Fibroblast of the conjunctiva (primary cell): ENCODE measurements around the gene KRT6A.
"Not testable (repeated sequence)": the region's sequence is repeated elsewhere in the genome, so short reads cannot be mapped to it uniquely, and the experiment has no call there.

Experiments
- DNase-seq: peaks from one replicate; pipeline ENCODE4 v3.0.0-alpha.2; 2010; ENCODE audit warnings: low read depth

The KRT6A gene

DNA sequence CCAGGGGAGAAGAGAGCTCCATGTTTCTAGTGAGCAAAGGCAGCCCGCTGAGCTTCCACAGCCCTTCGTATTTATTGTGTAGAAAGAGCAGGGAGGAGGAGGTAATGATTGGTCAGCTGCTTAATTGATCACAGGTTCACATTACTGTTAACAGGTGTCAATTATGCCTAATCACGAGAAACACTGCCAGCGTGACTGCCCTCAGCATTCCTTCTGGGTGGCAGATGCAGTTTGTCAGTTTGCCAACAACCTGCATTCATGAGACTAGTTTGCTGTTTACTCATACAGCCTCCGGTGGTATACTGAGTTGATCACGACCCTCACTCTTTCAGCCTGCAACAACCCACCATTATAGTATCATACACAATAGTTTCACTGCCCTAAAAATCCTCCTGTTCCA lies 7.5 kb upstream of the KRT6A start:
- DNase-seq: not testable (repeated sequence)

DNA sequence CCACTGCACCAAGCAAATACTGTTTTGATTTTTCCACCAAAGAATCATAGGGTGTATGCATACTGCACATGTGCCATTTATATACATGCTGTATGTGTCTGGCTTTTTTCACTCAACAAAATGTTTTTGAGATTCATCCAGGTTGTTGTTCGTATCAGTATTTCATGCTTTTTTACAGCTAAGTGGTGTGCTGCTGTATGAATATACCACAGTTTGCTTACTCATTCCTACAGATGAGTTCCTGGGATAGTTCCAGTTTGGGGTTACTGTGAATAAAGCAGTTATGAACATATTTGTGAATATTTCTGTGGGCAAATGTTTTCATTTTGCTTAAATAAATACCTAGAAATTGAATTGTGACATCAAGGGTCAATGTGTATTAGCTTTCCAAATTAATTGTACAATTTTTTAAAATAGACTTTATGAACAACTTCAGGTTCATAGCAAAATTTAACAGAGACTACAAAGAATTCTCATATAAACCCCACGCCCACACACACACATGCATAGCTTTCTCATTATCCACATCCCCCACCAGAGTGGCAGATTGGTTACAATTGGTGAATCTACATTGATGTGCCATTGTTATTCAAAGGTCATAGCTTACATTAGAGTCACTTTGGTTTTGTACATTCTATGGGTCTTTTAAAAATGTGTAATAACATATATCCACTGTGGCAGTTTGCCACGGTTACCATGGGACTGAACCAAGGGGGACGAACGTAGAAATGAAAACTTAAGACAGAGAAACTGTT lies 6.9 kb upstream of the KRT6A start:
- no peak for DNase-seq

- no peak for DNase-seq
Measured at GRCh38 chr12:52498946-52499345, 5.9 kb upstream of the KRT6A start.

GRCh38 chr12:52497975-52498374 lies 4.9 kb upstream of the KRT6A start:
- DNase-seq: no peak

DNA sequence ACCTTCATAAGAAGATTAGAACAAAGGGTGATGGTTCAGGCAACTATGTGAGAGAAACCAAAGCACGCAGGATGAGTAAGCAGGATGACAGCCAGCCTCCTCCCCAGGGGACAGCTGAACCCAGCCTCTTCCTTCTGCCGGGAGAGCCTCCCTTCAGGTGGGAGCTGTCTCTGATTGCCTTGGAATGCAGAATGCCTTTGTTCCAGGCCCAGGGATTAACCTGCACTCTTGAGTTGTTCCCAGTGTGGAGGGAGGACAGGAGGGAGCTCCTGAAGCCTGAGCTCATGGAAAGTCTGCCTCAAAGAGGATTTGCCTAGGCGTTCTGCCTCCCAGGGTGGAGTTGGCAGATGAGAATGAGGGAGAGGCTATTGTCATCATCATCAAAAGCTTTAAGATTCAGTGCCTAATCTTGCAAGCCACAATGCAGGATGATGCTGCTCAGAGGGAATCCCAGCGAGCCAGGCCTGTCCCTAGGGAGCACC lies 3.6 kb upstream of the KRT6A start:
- no peak for DNase-seq

GRCh38 chr12:52496054-52496453 lies 3.0 kb upstream of the KRT6A start:
- DNase-seq: no peak

GRCh38 chr12:52495389-52495788 lies 2.3 kb upstream of the KRT6A start:
- no peak for DNase-seq

DNA sequence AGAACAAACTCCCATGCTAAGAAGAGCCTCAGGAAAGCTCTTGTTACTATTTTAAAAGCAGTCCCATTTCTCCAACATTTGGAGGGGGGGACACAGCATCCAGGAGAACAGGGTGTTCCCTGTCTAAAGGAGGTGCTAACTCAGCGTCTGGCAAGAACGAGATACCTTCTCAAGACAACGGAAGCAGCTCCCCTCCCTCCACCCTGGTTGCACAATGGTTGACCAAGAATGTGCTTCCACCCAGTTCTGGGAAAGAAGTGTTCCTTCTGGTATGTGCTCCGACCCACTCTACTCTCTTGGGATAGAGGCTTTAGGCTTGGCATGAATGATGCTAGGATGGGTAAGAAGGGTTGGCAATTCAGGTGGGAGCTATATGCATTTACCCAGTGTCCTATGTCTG lies 1.5 kb upstream of the KRT6A start:
- no peak for DNase-seq

DNA sequence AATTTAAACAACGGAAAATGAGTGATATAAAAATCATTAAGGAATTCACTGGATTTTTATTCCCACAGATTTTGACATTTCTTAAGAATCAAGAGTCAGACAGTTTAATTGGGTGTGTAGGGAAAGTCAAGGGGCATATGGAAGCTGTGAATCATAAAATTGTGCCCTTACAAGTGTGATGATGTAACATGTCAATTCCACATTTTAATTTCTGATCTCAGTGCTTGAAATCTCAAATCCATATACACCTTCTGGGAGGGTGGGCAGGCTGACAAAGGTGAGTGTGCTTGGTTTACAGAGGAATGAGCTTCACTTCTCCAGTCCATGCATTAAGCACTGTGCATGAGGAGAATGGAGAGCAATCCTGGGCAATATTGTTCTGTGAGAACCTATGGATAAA lies 1.0 kb upstream of the KRT6A start:
- no peak for DNase-seq

DNA sequence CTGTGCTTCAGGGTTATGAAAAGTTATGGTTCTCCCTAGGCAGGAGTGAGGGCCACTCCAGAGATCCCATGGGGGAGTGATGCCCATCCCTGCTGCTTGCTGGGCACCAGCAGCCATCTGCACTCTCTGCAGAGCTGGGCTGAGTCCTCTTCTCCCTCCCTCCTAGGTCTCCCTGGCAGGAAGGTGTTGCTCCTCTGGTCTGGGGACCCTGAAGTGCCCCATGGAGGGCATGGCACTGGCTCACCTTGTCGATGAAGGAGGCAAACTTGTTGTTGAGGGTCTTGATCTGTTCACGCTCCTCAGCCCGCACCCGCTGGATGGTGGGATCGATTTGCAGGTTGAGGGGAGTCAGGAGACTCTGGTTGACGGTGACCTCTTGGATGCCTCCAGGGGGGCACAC lies 652 bp downstream of the KRT6A start:
- not testable (repeated sequence) for DNase-seq

- DNase-seq: not testable (repeated sequence)
Measured at GRCh38 chr12:52491495-52491894, 1.6 kb downstream of the KRT6A start.

GRCh38 chr12:52488736-52489135 lies 4.3 kb downstream of the KRT6A start:
- no peak for DNase-seq

GRCh38 chr12:52487744-52488443 lies 5.2 kb downstream of the KRT6A start:
- not testable (repeated sequence) for DNase-seq

GRCh38 chr12:52487211-52487610 lies 5.8 kb downstream of the KRT6A start:
- DNase-seq: no peak

- no peak for DNase-seq
Measured at GRCh38 chr12:52486166-52487105, 6.6 kb downstream of the KRT6A start.

GRCh38 chr12:52480073-52480472 lies 13.0 kb downstream of the KRT6A start:
- DNase-seq: no peak

GRCh38 chr12:52477651-52478050 lies 15.4 kb downstream of the KRT6A start:
- no peak for DNase-seq

- no peak for DNase-seq
Measured at GRCh38 chr12:52474212-52474611, 18.8 kb downstream of the KRT6A start.

- DNase-seq: no peak
Measured at GRCh38 chr12:52473768-52474167, 19.3 kb downstream of the KRT6A start, which contains the start of gene KRT6C. TSS of gene KRT6C (minus strand) at chr12:52473805. CDS start at chr12:52473737, 68 bp downstream.

GRCh38 chr12:52469853-52470252 lies 23.2 kb downstream of the KRT6A start:
- no peak for DNase-seq

GRCh38 chr12:52464897-52465296 lies 28.2 kb downstream of the KRT6A start:
- DNase-seq: no peak

DNA sequence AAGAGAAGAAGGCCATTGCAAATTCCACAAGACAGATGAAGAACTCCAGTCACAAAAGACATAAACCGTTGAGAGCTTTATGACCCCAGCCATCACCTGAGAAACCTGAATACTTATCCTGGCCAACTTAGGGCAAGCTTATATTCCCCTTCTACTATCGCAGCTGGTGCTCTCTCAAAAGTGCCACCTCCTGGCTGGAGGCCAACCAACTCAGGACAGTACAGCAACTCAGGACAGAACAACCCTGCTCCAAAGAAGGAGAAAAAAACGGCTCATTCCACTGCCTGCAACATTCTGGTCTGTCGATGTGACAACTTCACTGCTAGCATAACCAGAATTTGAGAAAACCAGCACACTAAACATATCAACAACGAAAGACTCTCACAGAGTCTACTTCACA lies 31.4 kb downstream of the KRT6A start:
- no peak for DNase-seq
